Common myeloid progenitor, CD34-positive (primary cell): ENCODE results near the gene NOXA1.
"Not testable (repeated sequence)": the region's sequence is repeated elsewhere in the genome, so short reads cannot be mapped to it uniquely, and the experiment has no call there.

Source experiments
- CTCF ChIA-PET: fragments of 350-600 bp; sonication (Branson Sonifier 250); formaldehyde crosslinking; loops from one replicate; lab custom pipeline; 2021; ENCODE audit warnings: antibody characterized with exemption; lab: Charles Lee
- POLR2A ChIA-PET: fragments of 350-600 bp; sonication (Branson Sonifier 250); formaldehyde crosslinking; loops from one replicate; lab custom pipeline; 2021; ENCODE audit warnings: antibody characterized with exemption; lab: Charles Lee
- DNase-seq, 3 donors: peaks; one replicate each; pipeline versions ENCODE4 v3.0.0 to v3.0.0-alpha.2; 2013
- H3K27ac ChIP-seq, 2 experiments: 1 replicate in 1 of 2; 2 replicates in 1 of 2; pipeline ENCODE4 v1.7.0; 2013; ENCODE audit warnings: inconsistent platforms in 2 of 2, low read length in 2 of 2, mild to moderate bottlenecking in 2 of 2, low read depth in 1 of 2, moderate library complexity in 1 of 2; ENCODE audit not compliant: severe bottlenecking in 2 of 2, insufficient read depth in 1 of 2, poor library complexity in 1 of 2
- H3K27me3 ChIP-seq, 5 experiments: replicated peaks in 2 of 5; 1 replicate in 3 of 5; 2 replicates in 2 of 5; pipeline versions ENCODE4 v1.6.1 to v1.7.0; 2013; ENCODE audit warnings: low read length in 4 of 5, mild to moderate bottlenecking in 2 of 5, moderate library complexity in 2 of 5, inconsistent platforms in 1 of 5; ENCODE audit not compliant: insufficient read depth in 5 of 5, control insufficient read depth in 4 of 5
- H3K36me3 ChIP-seq, 4 experiments: 1 replicate in 2 of 4; 2 replicates in 2 of 4; pipeline versions ENCODE4 v1.6.1 to v1.7.0; 2013; ENCODE audit warnings: low read length in 3 of 4, control low read depth in 1 of 4, mild to moderate bottlenecking in 1 of 4; ENCODE audit not compliant: control insufficient read depth in 4 of 4, insufficient read depth in 4 of 4
- H3K4me1 ChIP-seq, 4 experiments: 1 replicate in 3 of 4; 2 replicates in 1 of 4; pipeline versions ENCODE4 v1.6.1 to v1.7.1; 2013; ENCODE audit warnings: low read length in 3 of 4, mild to moderate bottlenecking in 3 of 4, control low read depth in 1 of 4, inconsistent platforms in 1 of 4, moderate library complexity in 1 of 4; ENCODE audit not compliant: control insufficient read depth in 4 of 4, insufficient read depth in 4 of 4; ENCODE audit errors: control extremely low read depth in 1 of 4
- H3K4me3 ChIP-seq, 7 experiments: 1 replicate in 4 of 7; 2 replicates in 3 of 7; pipeline versions ENCODE4 v1.5.1 to v1.7.0; 2013; ENCODE audit warnings: mild to moderate bottlenecking in 7 of 7, low read length in 6 of 7, moderate library complexity in 6 of 7, inconsistent platforms in 2 of 7, low read depth in 2 of 7, control low read depth in 1 of 7; ENCODE audit not compliant: insufficient read depth in 4 of 7, control insufficient read depth in 1 of 7; ENCODE audit errors: extremely low read depth in 1 of 7
- H3K9me3 ChIP-seq, 5 experiments: 1 replicate in 4 of 5; 2 replicates in 1 of 5; pipeline versions ENCODE4 v1.6.1 to v1.7.1; 2013; ENCODE audit warnings: low read length in 4 of 5, mild to moderate bottlenecking in 2 of 5, inconsistent platforms in 1 of 5, low read depth in 1 of 5, moderate library complexity in 1 of 5; ENCODE audit not compliant: control insufficient read depth in 4 of 5, insufficient read depth in 2 of 5; ENCODE audit errors: control extremely low read depth in 1 of 5
- WGBS: methylation state at CpG from one replicate; pipeline ENCODE4 v1.1.5; 2013; ENCODE audit not compliant: insufficient coverage; 5-methylcytosine and 5-hydroxymethylcytosine counted together

The NOXA1 gene

GRCh38 chr9:137378688-137379410, 44.3 kb upstream of the NOXA1 start:
- POLR2A ChIA-PET, DNase-seq, H3K36me3 ChIP-seq, H3K4me3 ChIP-seq, H3K9me3 ChIP-seq, H3K27me3 ChIP-seq, H3K27ac ChIP-seq: not testable (repeated sequence)
- WGBS: 97% methylated on average over 18 of the region's 37 CpGs
- H3K4me1 ChIP-seq: peaks cover 0 to 12% (median 6%) of the 10 kb centered on the region in 4 experiments
- CTCF ChIA-PET: interaction anchor here (0.5 kb wide), 1 partner anchor 156 kb away, joined by 3 read pairs; no protein-coding TSS in a partner anchor

DNA sequence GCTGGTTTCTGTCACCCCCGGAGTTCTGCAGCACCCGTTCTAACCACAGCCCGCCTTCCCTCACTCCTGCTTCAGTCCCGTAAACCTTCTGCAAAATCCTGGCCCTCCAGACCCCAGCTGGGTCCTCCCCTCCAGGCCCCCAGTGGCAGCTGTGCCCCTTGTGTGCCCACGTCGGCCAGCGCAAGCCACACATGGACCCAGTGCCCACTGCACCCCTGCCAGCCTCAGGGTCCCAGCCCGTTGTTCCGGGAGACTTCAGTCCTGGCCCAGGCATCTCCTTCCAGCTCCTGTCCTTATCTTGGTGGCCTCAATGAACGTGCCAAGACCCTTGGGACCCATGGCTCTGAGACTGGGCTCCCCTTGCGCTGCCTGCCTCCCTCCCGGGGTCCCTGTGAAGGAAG, 43.4 kb upstream of the NOXA1 start:
- ChIA-PET CTCF (no interaction called here), POLR2A (no interaction called here)
- Histone ChIP-seq H3K36me3 (peaks cover 0 to 5% (median 0%) of the 10 kb centered on the region in 4 experiments), H3K9me3 (peaks cover 0 to 9% (median 3%) of the 10 kb centered on the region in 5 experiments), H3K27me3 (no peaks in the 10 kb centered on the region), H3K27ac (no peak overlapping the region), H3K4me3 (no peak overlapping the region), H3K4me1 (peaks cover 0 to 14% (median 6%) of the 10 kb centered on the region in 4 experiments)
- WGBS: 97% methylated on average over 12 of the region's 12 CpGs
- no peak for DNase-seq

GRCh38 chr9:137380171-137380570, 43.0 kb upstream of the NOXA1 start:
- CTCF ChIA-PET: no interaction called here
- Histone ChIP-seq H3K4me3 (no peak overlapping the region), H3K36me3 (peaks cover 0 to 5% (median 0%) of the 10 kb centered on the region in 4 experiments), H3K27me3 (no peaks in the 10 kb centered on the region), H3K27ac (no peak overlapping the region), H3K4me1 (peaks cover 0 to 14% (median 6%) of the 10 kb centered on the region in 4 experiments), H3K9me3 (peaks cover 0 to 9% (median 3%) of the 10 kb centered on the region in 5 experiments)
- DNase-seq: no peak
- POLR2A ChIA-PET: no interaction called here
- WGBS: no CpG with 5 or more reads among the region's 16 CpGs

DNA sequence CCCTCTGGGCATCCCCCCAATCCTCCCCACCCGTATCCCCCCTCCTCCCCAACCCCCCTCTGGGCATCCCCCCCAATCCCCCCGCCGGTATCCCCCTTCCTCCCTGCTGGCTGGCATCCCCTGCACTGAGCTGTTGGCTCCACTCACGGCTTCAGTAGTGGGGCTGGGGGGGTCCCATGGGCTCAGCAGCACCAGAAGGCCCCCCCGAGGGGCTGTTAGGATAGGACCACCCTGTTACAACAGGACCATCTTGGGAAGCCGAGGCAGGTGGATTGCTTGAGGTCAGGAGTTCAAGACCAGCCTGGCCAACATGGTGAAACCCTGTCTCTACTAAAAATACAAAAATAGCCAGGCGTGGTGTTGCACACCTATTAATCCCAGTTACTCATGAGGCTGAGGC, 42.6 kb upstream of the NOXA1 start:
- POLR2A ChIA-PET: no interaction called here
- no peaks in the 10 kb centered on the region for H3K27me3 ChIP-seq
- 93% methylated on average over 3 of the region's 7 CpGs for WGBS
- peaks cover 0 to 5% (median 0%) of the 10 kb centered on the region in 4 experiments for H3K36me3 ChIP-seq
- CTCF ChIA-PET: no interaction called here
- peaks cover 0 to 14% (median 6%) of the 10 kb centered on the region in 4 experiments for H3K4me1 ChIP-seq
- DNase-seq: no peak
- peaks cover 0 to 9% (median 2%) of the 10 kb centered on the region in 5 experiments for H3K9me3 ChIP-seq
- no peak overlapping the region for H3K27ac ChIP-seq
- no peak overlapping the region for H3K4me3 ChIP-seq

DNA sequence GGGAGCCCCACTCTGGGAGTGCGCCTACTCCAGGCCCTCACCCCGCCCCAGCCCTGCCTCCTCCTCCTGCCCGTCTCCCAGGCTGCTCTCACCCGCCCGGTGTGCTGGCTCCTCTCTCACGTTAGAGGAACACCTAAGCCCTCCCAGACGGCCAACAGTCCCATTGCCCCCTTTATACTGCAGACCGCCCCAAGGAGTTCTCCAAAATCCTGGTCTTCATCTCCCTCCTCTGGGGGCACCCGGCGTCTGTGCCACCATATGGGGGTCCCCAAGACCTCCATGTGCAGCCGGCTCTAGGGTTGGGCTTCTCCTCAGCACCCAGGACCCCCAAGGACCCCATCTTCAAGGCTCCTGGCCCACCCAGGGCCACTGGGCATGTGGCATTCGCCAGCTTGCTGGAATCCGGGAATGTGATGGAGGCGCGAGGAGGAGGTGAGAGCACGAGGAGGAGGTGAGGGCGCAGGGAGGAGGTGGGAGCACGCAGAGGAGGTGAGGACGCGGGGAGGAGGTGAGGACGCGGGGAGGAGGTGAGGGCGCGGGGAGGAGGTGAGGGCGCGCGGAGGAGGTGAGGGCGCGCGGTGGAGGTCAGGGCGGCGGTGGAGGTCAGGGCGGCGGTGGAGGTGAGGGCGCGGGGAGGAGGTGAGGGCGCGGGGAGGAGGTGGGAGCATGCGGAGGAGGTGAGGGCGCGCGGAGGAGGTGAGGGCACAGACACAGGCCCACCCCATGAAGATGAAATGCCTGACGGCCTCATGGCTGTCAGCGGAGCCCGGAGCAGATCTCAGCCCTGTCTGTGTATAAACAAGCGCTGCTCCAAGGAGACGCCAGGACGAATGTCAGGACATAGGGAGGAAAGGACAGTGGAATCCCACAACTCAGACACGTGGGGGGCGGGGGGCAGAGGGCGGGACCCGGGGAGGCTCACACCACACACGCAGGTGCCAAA, 41.4 kb upstream of the NOXA1 start:
- Histone ChIP-seq H3K4me3 (no peak overlapping the region), H3K36me3 (peaks cover 0 to 5% (median 0%) of the 10 kb centered on the region in 4 experiments), H3K4me1 (peaks cover 0 to 14% (median 6%) of the 10 kb centered on the region in 4 experiments), H3K27ac (no peak overlapping the region), H3K27me3 (no peaks in the 10 kb centered on the region), H3K9me3 (peaks cover 0 to 9% (median 2%) of the 10 kb centered on the region in 5 experiments)
- ChIA-PET CTCF (no interaction called here), POLR2A (no interaction called here)
- DNase-seq: no peak
- WGBS: 96% methylated on average over 44 of the region's 53 CpGs

DNA sequence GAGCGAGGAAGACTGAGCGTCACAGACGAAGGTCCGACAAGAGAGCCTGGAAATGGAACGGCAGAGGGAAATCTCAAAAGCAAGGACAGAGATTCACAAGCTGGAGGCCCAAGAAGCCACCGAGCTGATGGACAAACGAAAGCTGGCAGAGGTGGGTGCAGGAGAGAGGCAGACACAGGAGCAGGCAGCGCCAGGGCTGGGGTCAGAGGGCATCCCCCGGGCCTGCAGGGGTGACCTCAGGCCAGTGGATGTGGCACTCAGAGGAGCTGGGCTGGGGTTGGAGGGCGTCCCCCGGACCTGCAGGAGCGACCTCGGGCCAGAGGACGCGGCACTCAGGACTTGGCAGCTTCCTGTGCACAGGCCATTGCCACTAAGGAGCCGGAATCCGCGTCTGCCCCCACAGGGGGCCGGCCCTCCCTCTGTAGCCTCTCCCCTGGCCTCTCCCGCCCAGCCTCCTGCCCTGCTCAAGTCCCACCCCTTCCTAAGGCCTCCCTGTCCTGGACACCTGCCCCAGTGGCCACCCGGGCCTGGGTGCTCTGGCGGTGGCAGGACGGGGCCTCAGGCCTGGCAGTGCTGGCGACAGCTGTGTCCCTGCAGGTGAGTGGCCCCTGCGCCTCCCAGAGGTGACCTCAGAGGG, 40.6 kb upstream of the NOXA1 start:
- ChIA-PET CTCF (interaction anchor here (1.4 kb wide), 2 partner anchors 9 to 13 kb away, joined by 3 read pairs; no protein-coding TSS in a partner anchor), POLR2A (interaction anchor here (0.9 to 1.2 kb wide), 2 partner anchors 28 to 80 kb away, joined by 4 to 6 read pairs; partner anchors contain the start of gene NRARP)
- no peak for DNase-seq
- no peaks in the 10 kb centered on the region for H3K27me3 ChIP-seq
- peaks cover 0 to 22% (median 13%) of the 10 kb centered on the region in 4 experiments for H3K4me1 ChIP-seq
- peaks cover 0 to 5% (median 0%) of the 10 kb centered on the region in 4 experiments for H3K36me3 ChIP-seq
- H3K27ac ChIP-seq: no peak overlapping the region
- no peak overlapping the region for H3K4me3 ChIP-seq
- 94% methylated on average over 25 of the region's 25 CpGs for WGBS
- H3K9me3 ChIP-seq: peaks cover 0 to 9% (median 2%) of the 10 kb centered on the region in 5 experiments
